ENCODE results near the gene ST6GAL1.
A peak's percentile ranks its signal among the peaks of the same experiment; 100 is the strongest.

Gene ST6GAL1

GRCh38 chr3:186915806-186916796 is 14.2 kb upstream of the ST6GAL1 start:
- DNase-seq (ENCODE audit: low spot score) (no peak), FAIRE-seq (no peak)

DNA sequence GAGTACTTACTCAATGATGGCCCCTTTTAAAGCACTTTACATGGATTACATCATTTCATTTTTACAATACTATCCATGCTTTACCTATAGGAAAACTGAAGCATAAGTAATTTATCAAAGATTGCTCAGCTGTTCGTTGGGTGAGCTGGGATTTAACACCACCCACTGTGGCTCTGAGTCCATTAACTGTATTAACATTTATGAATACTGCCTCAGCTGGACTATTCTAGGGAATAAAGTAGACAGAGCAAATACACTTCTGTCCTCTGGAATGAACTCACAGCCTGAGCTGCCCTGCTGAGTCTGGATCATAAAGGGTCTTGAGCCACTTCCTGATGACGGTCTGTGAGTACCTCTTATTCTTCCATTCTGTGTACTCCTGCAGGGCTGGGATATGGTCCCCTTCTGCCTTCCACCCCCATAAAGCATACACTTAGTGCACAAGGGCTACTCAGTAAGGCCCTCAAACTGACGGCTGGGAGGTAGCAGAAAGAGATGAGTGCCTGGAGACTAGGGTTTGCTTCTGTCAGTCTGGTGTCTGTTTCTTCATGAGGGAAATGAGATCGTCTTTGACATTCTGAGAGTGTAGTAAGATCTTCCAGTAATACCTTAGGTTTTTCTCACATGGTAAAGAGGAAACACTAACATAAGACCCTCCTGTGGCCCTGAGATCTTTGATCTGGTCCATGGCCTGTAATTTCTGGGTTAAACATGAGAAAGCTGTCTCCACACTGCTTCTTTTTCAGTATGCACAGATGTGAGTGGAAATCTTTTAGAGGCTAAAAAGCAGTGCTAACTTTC is 12.6 kb upstream of the ST6GAL1 start:
- no peak for DNase-seq (ENCODE audit: low spot score)
- no peak for FAIRE-seq

GRCh38 chr3:186920301-186920700 is 10.0 kb upstream of the ST6GAL1 start:
- no peak for FAIRE-seq
- DNase-seq (ENCODE audit: low spot score), result no peak

DNA sequence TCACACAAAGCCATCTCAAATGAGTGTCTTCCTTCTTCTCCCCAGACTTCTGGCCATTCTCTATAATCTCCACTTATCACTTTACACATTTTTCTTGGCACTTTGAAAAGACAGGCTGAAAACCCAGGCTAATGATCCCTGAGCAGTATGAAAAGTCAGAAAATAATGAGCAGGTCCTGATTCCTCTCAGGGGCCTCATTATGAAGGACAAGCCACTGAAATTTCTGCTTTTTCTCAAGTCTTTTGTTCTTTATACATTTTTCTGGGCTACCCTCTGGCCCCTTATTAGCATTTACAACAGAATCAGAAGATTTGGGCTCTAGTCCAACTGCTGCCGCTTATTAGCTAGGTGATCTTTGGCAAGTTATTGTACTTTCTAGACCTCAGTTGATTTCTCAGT is 9.5 kb upstream of the ST6GAL1 start:
- FAIRE-seq, result no peak
- DNase-seq (ENCODE audit: low spot score), result no peak

- FAIRE-seq, result no peak
- DNase-seq (ENCODE audit: low spot score), result no peak
Observed at GRCh38 chr3:186921578-186921977, 8.7 kb upstream of the ST6GAL1 start.

DNA sequence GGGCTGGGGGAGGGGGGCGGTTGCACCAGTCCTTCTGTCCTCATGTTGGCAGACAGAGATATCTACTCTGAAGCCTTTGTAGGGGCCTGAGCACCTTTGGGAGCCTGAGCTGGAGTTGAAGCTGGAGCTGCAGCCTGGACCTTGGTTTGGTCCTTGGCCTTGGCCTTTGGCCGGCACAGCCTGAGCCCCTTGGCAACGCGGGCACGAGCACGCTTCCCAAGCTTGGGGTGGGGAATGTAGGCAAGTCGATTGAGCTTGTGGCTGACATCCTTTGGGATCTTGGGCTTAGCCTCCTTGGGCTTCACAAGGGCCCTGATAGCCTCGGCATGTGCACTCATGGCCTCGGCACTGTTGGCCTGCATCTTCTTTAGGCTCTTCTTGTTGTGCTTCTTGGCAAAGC is 8.1 kb upstream of the ST6GAL1 start:
- FAIRE-seq, result no peak

DNA sequence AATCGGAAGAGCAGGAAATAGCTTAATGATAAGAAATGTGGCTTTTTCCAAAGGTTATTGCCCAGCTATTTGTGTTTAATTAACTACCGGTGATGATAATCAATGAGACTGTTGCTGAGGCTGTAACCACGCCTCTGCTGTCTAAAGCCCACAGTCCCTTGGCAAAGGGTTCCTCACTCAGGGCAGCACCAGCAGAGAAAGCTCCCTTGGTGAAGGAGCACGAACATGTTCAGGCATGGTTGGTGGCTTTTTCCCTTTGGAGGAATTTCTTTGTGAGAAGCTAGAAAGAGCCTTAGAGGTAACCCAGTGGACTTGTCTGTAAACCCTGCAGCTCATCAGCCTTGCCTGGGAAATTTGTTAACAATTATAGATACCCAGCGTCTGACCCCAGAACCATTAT is 7.5 kb upstream of the ST6GAL1 start:
- DNase-seq (ENCODE audit: low spot score) (no peak), FAIRE-seq (no peak)

More for the DNA sequence above, 8.1 kb upstream of the ST6GAL1 start:
- no peak for DNase-seq (ENCODE audit: low spot score)

- no peak for FAIRE-seq
- DNase-seq (ENCODE audit: low spot score), result no peak
Observed at GRCh38 chr3:186923241-186923640, 7.1 kb upstream of the ST6GAL1 start.

DNA sequence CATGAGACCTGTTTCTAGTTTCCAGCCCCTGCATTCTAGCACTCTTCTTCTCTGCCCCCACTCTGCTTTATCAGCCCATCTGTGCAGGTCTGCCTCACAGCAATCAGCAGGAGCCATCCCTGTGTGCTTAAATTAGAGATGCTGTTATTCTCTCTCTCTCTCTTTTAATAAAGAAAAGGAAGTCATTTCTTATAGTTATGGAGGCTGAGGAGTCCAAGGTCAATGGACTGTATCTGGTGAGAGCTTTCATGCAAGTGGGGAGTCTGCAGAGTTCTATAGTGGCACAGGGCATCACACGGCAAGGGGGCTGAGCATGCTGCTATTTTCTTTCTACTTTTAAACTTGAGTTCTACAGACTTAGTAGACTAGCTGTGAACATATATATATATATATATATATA is 4.5 kb upstream of the ST6GAL1 start:
- no peak for DNase-seq (ENCODE audit: low spot score)
- FAIRE-seq, result no peak

GRCh38 chr3:186929186-186929585 is 1.1 kb upstream of the ST6GAL1 start:
- DNase-seq (ENCODE audit: low spot score), result no peak
- no peak for FAIRE-seq

DNA sequence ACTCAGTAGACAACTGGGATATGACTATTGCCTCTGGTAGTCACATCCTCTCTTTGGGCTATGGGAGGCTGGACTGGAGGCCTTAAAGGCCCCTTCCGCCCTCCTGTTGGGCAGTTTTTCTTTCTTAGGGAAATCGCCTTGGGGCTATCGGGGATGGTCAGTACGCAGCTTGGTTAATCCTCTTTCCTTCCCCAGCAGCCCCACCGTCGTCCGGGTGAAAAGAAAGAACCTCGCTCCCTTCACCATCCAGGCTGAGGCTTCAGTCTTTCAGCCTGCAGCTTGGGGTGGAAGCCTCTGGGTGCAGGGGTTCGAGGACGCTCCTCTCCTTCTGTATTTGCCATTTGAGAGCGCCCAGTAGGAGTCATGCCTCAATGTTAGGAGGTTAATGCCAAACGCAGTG is 641 bp upstream of the ST6GAL1 start:
- no peak for FAIRE-seq
- no peak for DNase-seq (ENCODE audit: low spot score)

GRCh38 chr3:186930641-186931531 is 560 bp downstream of the ST6GAL1 start:
- DNase-seq (ENCODE audit: low spot score) (peak; percentile 61), FAIRE-seq (no peak)

- no peak for FAIRE-seq
- no peak for DNase-seq (ENCODE audit: low spot score)
Observed at GRCh38 chr3:186931532-186932280, 1.4 kb downstream of the ST6GAL1 start.

- FAIRE-seq, result no peak
- no peak for DNase-seq (ENCODE audit: low spot score)
Observed at GRCh38 chr3:186932281-186933181, 2.2 kb downstream of the ST6GAL1 start.

GRCh38 chr3:186933816-186934215 is 3.5 kb downstream of the ST6GAL1 start:
- FAIRE-seq (no peak), DNase-seq (ENCODE audit: low spot score) (no peak)

DNA sequence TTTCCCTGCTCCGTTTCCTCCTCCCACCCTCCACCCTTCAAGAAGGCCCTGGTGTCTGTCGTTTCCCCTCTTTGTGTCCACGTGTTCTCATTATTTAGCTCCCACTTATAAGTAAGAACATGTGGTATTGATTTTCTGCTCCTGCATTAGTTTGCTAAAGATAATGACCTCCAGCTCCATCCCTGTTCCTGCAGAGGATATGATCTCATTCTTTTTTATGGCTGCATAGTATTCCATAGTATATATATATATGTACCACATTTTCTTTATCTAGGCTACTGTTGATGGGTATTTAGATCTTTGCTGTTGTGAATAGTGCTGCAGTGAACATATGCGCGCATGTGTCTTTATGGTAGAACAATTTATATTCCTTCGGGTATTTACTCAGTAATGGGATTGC is 4.8 kb downstream of the ST6GAL1 start:
- DNase-seq (ENCODE audit: low spot score), result no peak
- no peak for FAIRE-seq

DNA sequence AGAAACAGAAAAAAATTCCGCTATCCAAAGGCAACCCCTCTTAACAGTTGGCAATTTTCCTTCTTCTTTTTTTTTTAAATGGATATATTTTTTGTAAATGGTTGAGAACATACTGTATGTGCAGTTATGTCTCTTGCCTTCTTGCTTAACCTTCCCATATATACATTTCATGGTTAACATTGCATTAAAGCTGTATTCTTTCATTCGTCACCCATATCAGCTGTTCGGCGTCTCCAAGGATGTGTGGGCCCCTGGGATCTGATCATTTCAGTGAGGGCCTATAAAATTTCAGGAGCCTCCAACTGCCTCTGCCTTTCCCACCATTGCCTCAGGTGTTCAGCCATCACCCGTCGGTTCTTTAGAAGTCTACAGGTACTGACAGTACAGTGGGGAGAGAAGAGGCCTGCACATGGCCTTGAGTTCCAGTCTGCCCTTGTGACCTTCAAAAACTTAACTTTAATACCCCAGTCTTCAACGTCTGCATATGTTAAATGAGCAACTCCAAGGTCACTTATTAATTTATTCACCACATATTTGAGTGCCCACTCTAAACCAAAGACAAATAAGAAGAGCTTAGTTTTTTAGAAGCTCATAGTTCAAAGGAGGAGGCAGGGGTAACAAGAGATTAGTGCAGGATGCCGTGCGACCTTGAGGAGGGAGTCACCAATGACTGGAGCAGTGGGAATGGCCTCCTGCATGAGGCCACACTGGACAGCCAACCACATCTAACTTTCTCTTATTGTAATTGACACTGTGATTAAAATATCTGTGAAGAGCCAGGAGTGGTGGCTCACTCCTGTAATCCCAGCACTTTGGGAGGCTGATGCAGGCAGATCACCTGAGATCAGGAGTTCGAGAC is 6.9 kb downstream of the ST6GAL1 start:
- DNase-seq (ENCODE audit: low spot score) (no peak), FAIRE-seq (no peak)

GRCh38 chr3:186938716-186939115 is 8.4 kb downstream of the ST6GAL1 start:
- DNase-seq (ENCODE audit: low spot score), result no peak
- FAIRE-seq, result no peak

- no peak for FAIRE-seq
- DNase-seq (ENCODE audit: low spot score), result no peak
Observed at GRCh38 chr3:186939536-186939935, 9.2 kb downstream of the ST6GAL1 start.

All from urothelium cell line (cell line).